ENCODE measurements around the gene OR6A2.

OR6A2 gene

DNA sequence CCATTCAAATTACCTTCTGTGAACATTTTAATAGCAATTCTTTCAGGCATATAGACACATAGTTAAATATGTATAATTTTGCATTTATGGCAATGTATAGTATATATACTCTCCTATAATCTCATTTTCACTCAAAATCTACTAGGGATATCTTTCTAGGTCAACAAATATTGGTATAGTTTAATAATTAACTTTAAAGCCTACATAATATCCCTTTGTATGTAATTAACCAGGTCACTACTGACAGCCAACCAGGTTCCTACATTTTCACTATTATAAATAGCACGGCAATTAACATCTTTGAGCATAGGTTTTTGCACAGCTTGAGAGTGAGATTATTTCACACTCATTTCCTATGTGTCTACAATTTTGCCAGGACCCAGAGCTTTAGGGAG, 43.5 kb downstream of the OR6A2 start:
- no peak for DNase-seq (ENCODE audit: low read depth)

DNA sequence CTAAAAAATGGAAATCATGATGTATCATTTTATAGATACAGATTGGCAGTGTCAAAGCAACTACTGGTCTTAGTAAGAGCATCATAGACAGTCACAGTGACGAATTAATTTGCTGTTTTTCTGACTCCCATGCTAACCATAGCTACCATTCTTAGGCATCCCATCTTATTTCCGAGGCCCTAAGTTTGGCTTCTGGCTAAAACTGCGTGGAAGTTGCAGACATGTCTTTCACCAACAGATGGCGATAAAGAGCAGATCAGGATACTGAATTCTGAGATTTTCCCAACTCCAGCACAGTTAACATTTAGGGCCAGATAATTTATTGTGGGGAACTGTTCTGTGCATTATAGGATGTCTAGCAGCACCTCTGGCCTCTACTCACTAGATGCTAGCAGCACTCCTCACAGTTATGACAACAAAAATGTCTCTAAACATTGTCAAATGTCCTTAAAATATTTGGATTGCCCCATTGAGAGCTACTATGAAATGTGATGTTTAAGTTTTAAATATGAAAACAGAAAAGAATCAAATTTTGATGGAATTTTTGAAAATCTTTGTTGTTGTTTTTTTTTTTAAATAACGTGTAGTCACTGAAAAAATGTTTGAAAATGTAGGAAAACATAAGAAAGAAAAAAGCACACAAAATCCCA, 44.1 kb downstream of the OR6A2 start:
- no peak for DNase-seq (ENCODE audit: low read depth)

GRCh38 chr11:6747097-6747668, 52.3 kb downstream of the OR6A2 start:
- no peak for DNase-seq (ENCODE audit: low read depth)

- DNase-seq (ENCODE audit: low read depth): no peak
Measured at GRCh38 chr11:6746626-6747025, 52.9 kb downstream of the OR6A2 start.

GRCh38 chr11:6746086-6746618, 53.3 kb downstream of the OR6A2 start:
- DNase-seq (ENCODE audit: low read depth): no peak

- no peak for DNase-seq (ENCODE audit: low read depth)
Measured at GRCh38 chr11:6745465-6746015, 53.9 kb downstream of the OR6A2 start.

- no peak for DNase-seq (ENCODE audit: low read depth)
Measured at GRCh38 chr11:6745018-6745417, 54.5 kb downstream of the OR6A2 start.

DNA sequence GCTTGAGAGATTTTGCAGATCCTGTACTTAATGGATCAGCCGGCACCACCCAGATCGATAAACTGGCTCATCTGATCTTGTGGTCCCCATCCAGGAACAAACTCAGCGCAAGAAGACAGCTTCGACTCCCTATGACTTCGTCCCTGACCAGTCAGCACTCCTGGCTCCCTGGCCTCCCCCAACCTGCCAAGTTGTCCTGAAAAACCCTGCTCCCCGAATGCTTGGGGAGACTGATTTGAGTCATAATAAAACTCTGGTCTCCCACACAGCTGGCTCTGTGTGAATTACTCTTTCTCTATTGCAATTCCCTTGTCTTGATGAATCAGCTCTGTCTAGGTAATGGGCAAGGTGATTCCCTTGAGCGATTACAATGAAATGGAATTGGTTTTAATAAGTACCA, 57.2 kb downstream of the OR6A2 start:
- no peak for DNase-seq (ENCODE audit: low read depth)
